Measurements from ENCODE around the gene SKIDA1. TPM values are rescaled to one million over a fixed set of nuclear protein-coding genes. Genes with fewer than 3 reads are reported as not detected.

The SKIDA1 gene
- total RNA-seq, 1 experiment from 2014 or later, result 9.3 TPM

- DNase-seq (ENCODE audit: low read depth, low spot score) (no peak), ATAC-seq (no peak; the same call in 1 of the 2 replicates)
- no peaks in the 10 kb centered on the region for H3K27me3 ChIP-seq (ENCODE audit: control insufficient read depth, insufficient read depth, low read length)
- ChIA-PET POLR2A (no interaction called here), CTCF (no interaction called here)
- no peaks in the 10 kb centered on the region for H3K36me3 ChIP-seq (ENCODE audit: control insufficient read depth, insufficient read depth, low read length)
- no peak overlapping the region for H3K4me3 ChIP-seq (ENCODE audit: low read depth in 2 of 2, low read length in 2 of 2)
- in situ Hi-C loops (cut with HindIII; ENCODE audit: low pct_unique_long_range_greater_than_20kb, low sequenced_read_pairs), result no loop called here
- H3K4me1 ChIP-seq (ENCODE audit: control insufficient read depth, insufficient read depth, low read length), result peaks cover 55% of the 10 kb centered on the region
- peak overlapping the region; percentile 86 for H3K27ac ChIP-seq (ENCODE audit: low read length)
- TF ChIP-seq TCF7L2 (IDR thresholded peaks at IDR 0.05; ENCODE audit: low read depth, low read length) (no peak), REST (IDR thresholded peaks at IDR 0.05; ENCODE audit: insufficient read depth in 1 of 2, low read depth in 2 of 2, low read length in 1 of 2) (no peak), CTCF (IDR thresholded peaks at IDR 0.05) (no peak), POLR2AphosphoS5 (IDR thresholded peaks at IDR 0.05; ENCODE audit: low read depth, low read length) (no peak), SIN3A (IDR thresholded peaks at IDR 0.05; ENCODE audit: borderline replicate concordance, insufficient read depth, low read depth, low read length) (no peak)
- BruUV-seq (replicated peaks), result no TSS peak
- no peaks in the 10 kb centered on the region for H3K9me3 ChIP-seq (ENCODE audit: control insufficient read depth, insufficient read depth, low read depth, low read length)
- intact Hi-C loops (cut with micrococcal nuclease; ENCODE audit: unreplicated experiment), result no loop called here
Observed at GRCh38 chr10:21505711-21506278, 19.7 kb downstream of the SKIDA1 start.

DNA sequence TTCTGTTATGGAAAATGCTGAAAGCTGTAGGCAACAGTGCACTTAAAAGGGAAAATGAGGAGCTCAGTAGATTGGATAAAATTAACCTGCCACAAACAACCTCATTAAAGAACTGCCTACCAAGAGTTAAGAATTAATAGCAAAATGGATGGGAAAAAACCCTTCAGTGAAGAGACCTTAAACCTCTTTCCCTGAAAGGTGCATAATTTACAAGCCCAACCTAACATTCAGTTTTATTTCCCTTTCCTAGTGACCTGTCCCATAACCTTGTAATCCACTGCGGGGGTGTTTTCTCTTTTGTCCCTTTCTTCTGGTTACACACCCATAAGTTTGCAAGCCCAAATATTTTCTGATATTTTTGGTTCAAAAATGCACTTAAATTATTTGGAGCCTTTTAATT, 21.9 kb downstream of the SKIDA1 start:
- intact Hi-C loops (cut with micrococcal nuclease; ENCODE audit: unreplicated experiment) (no loop called here), in situ Hi-C loops (cut with HindIII; ENCODE audit: low pct_unique_long_range_greater_than_20kb, low sequenced_read_pairs) (no loop called here)
- Histone ChIP-seq H3K27me3 (ENCODE audit: control insufficient read depth, insufficient read depth, low read length) (no peaks in the 10 kb centered on the region), H3K4me3 (ENCODE audit: low read depth in 2 of 2, low read length in 2 of 2) (no peak overlapping the region), H3K36me3 (ENCODE audit: control insufficient read depth, insufficient read depth, low read length) (no peaks in the 10 kb centered on the region), H3K9me3 (ENCODE audit: control insufficient read depth, insufficient read depth, low read depth, low read length) (no peaks in the 10 kb centered on the region), H3K27ac (ENCODE audit: low read length) (peak overlapping the region; percentile 63), H3K4me1 (ENCODE audit: control insufficient read depth, insufficient read depth, low read length) (peaks cover 44% of the 10 kb centered on the region)
- no peak for ATAC-seq
- no TSS peak for BruUV-seq (replicated peaks)
- no peak for DNase-seq (ENCODE audit: low read depth, low spot score)
- ChIA-PET CTCF (no interaction called here), POLR2A (no interaction called here)
- TF ChIP-seq POLR2AphosphoS5 (IDR thresholded peaks at IDR 0.05; ENCODE audit: low read depth, low read length) (no peak), TCF7L2 (IDR thresholded peaks at IDR 0.05; ENCODE audit: low read depth, low read length) (no peak), CTCF (IDR thresholded peaks at IDR 0.05) (no peak), SIN3A (IDR thresholded peaks at IDR 0.05; ENCODE audit: borderline replicate concordance, insufficient read depth, low read depth, low read length) (no peak), REST (IDR thresholded peaks at IDR 0.05; ENCODE audit: insufficient read depth in 1 of 2, low read depth in 2 of 2, low read length in 1 of 2) (no peak)
